GF-D8 (cell line): ENCODE results near the gene GIMAP6.
"Not testable (repeated sequence)": the region's sequence is repeated elsewhere in the genome, so short reads cannot be mapped to it uniquely, and the experiment has no call there.

Source experiments
- DNase-seq: peaks from one replicate; lab custom pipeline; 2025; lab: John Stamatoyannopoulos, UW

GIMAP6 gene

DNA sequence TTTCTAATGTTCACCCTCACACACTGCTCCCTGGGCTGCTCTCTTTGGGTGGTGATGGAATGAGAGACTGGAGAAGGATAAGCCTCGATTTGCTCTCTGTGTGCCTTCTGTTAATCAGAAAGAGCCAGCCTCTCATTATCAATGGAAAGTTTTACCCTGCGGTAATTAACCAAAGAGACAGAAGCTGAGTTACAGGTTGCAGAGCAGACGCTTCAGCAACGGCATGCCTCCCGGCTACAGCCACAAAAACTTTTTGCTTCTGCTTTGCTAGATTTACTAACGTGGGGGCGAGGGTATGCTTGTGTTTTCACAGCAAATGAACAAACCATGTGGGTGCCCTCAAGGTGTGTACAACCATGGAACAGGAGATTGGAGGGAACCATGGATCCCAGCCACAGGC is 47.0 kb downstream of the GIMAP6 start:
- DNase-seq: no peak

DNA sequence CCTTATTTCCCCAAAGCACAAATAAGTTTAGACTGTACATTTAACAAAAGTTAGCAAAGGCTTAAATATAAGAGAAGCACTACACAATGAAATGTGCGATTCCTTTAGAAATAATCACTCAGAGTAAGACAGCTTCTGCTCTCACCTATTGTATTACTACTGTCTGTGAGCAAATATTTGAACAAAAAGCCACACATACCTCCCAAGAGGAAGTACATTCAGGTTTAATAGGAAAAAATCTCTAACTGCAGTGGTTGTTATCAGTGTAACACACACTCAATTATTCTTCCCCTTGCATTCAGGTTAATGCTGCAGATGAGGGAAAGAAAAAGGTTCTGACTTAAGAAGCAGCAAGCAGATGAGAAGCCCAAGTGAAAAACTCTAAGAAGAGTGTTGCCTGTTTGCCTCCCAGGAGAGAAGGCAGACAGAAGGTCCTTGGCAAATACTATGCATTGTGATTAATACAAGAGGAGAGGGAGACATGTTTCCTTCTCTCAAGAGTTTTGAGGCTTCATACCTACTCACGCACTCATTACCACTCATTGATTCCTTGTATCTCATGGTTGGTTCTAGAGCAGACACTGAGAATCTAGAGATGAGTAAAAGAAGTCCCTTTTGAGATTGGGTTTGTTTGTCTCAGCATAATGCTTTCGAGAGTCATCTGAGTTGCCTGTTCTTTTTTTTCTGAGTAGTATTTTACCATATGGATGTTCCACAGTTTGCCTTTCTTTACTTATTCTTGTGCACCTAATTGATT is 51.4 kb downstream of the GIMAP6 start:
- DNase-seq: no peak

DNA sequence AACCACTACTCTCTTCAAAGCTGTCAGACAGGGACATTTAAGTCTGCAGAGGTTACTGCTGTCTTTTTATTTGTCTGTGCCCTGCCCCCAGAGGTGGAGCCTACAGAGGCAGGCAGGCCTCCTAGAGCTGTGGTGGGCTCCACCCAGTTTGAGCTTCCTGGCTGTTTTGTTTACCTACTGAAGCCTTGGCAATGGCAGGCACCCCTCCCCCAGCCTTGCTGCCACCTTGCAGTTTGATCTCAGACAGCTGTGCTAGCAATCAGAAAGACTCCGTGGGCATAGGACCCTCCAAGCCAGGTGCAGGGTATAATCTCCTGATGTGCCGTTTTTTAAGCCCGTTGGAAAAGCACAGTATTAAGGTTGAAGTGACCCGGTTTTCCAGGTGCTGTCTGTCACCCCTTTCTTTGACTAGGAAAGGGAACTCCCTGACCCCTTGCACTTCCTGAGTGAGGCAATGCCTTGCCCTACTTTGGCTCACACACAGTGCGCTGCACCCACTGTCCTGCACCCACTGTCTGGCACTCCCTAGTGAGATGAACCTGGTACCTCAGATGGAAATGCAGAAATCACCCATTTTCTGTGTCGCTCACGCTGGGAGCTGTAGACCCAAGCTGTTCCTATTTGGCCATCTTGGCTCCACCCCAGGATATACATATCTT is 52.1 kb downstream of the GIMAP6 start:
- DNase-seq: not testable (repeated sequence)
